ENCODE results near the gene PAX3.

DNA sequence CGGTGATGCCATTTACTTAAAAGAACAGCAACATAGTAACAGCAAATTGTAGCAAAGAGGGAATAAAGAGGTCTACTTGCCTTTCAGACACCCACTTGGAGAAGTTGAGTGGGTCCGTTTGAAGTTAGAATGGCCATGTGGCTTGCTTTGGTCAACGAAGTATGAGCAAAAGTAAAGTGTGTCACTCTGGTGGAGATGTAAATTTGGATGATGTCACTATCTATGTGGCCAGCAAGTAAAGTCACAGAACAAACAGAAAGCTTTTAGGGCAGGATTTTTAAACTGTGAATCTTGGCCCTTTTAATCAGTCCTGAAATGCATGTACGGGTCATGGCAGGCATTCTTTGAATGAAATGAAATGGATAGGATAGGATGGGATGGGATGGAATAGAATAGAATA is 120.3 kb downstream of the PAX3 start:
- TF ChIP-seq TAF1 (IDR thresholded peaks at IDR 0.05; ENCODE audit: borderline replicate concordance, insufficient read depth, low read length) (no peak), SIN3A (IDR thresholded peaks at IDR 0.05; ENCODE audit: borderline replicate concordance, insufficient read depth, low read length) (no peak)
